ENCODE data around the gene LHX6. TPM values are rescaled to one million over a fixed set of nuclear protein-coding genes. Genes with fewer than 3 reads are reported as not detected.

Gene LHX6
- total and polyA plus RNA-seq, 2 experiments from 2014 or later: 1.0 to 1.2 TPM

DNA sequence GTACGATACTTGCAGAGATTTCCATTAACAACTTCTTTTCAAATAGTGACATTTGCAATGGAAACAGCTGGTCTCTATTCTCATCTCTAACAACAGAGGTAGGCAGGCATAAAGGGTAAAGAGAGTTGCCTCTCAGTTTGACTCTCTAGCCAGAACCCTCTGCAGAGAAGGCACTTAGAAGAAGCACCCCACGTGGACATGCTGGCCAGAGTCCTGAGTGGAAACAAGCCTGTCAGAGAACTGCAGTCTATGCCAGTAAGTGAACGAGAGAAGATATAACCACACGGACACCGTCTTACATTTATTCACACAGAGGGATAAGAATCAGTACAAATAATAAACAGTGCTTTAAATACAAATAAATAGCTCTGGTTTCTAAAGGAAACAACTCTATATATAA, 11.0 kb upstream of the LHX6 start (continued):
- TF ChIP-seq, protein P1, sequence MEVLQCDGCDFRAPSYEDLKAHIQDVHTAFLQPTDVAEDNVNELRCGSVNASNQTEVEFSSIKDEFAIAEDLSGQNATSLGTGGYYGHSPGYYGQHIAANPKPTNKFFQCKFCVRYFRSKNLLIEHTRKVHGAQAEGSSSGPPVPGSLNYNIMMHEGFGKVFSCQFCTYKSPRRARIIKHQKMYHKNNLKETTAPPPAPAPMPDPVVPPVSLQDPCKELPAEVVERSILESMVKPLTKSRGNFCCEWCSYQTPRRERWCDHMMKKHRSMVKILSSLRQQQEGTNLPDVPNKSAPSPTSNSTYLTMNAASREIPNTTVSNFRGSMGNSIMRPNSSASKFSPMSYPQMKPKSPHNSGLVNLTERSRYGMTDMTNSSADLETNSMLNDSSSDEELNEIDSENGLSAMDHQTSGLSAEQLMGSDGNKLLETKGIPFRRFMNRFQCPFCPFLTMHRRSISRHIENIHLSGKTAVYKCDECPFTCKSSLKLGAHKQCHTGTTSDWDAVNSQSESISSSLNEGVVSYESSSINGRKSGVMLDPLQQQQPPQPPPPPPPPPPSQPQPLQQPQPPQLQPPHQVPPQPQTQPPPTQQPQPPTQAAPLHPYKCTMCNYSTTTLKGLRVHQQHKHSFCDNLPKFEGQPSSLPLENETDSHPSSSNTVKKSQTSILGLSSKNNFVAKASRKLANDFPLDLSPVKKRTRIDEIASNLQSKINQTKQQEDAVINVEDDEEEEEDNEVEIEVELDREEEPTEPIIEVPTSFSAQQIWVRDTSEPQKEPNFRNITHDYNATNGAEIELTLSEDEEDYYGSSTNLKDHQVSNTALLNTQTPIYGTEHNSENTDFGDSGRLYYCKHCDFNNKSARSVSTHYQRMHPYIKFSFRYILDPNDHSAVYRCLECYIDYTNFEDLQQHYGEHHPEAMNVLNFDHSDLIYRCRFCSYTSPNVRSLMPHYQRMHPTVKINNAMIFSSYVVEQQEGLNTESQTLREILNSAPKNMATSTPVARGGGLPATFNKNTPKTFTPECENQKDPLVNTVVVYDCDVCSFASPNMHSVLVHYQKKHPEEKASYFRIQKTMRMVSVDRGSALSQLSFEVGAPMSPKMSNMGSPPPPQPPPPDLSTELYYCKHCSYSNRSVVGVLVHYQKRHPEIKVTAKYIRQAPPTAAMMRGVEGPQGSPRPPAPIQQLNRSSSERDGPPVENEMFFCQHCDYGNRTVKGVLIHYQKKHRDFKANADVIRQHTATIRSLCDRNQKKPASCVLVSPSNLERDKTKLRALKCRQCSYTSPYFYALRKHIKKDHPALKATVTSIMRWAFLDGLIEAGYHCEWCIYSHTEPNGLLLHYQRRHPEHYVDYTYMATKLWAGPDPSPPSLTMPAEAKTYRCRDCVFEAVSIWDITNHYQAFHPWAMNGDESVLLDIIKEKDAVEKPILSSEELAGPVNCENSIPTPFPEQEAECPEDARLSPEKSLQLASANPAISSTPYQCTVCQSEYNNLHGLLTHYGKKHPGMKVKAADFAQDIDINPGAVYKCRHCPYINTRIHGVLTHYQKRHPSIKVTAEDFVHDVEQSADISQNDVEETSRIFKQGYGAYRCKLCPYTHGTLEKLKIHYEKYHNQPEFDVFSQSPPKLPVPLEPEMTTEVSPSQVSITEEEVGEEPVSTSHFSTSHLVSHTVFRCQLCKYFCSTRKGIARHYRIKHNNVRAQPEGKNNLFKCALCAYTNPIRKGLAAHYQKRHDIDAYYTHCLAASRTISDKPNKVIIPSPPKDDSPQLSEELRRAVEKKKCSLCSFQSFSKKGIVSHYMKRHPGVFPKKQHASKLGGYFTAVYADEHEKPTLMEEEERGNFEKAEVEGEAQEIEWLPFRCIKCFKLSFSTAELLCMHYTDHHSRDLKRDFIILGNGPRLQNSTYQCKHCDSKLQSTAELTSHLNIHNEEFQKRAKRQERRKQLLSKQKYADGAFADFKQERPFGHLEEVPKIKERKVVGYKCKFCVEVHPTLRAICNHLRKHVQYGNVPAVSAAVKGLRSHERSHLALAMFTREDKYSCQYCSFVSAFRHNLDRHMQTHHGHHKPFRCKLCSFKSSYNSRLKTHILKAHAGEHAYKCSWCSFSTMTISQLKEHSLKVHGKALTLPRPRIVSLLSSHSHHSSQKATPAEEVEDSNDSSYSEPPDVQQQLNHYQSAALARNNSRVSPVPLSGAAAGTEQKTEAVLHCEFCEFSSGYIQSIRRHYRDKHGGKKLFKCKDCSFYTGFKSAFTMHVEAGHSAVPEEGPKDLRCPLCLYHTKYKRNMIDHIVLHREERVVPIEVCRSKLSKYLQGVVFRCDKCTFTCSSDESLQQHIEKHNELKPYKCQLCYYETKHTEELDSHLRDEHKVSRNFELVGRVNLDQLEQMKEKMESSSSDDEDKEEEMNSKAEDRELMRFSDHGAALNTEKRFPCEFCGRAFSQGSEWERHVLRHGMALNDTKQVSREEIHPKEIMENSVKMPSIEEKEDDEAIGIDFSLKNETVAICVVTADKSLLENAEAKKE (CRISPR knock-in tag; IDR thresholded peaks at IDR 0.05): no peak
- TF ChIP-seq EZH2 (IDR thresholded peaks at IDR 0.05; ENCODE audit: low read depth, unreplicated experiment) (no peak), NANOG (IDR thresholded peaks at IDR 0.05; ENCODE audit: borderline replicate concordance) (no peak), STAT1 (IDR thresholded peaks at IDR 0.05; ENCODE audit: unreplicated experiment) (no peak), EZH2phosphoT487 (IDR thresholded peaks at IDR 0.05; ENCODE audit: unreplicated experiment) (no peak), ZNF331 (CRISPR knock-in tag; IDR thresholded peaks at IDR 0.05; ENCODE audit: low read depth) (no peak), ZNF114 (CRISPR knock-in tag; IDR thresholded peaks at IDR 0.05) (no peak), CREB1 (CRISPR knock-in tag; IDR thresholded peaks at IDR 0.05; ENCODE audit: low read depth) (no peak)

DNA sequence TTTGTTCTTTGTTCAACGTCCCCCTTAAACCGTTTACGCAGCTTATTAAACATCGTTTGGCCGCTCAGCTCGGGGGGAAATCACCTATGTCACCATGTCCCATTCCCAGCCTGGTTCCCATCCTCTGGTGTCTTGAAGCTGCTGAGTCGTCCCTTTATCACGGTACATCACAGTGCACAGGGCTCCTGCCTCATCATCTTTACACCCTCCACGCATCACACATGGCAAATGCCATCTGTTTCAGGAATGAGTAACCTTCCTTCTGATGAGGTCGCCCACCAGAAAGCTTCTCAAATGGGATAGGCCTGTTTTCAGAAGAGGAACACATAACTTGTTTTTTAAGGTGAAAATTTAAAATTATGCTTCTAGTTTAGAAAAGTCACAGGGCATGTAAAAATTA, 7.9 kb upstream of the LHX6 start:
- no peaks in the 10 kb centered on the region for H3K79me2 ChIP-seq (replicated peaks; ENCODE audit: insufficient read depth)
- H3K9me2 ChIP-seq (ENCODE audit: insufficient read depth): no peaks in the 10 kb centered on the region
- no peak overlapping the region for H2AFZ ChIP-seq
- H3K36me3 Mint-ChIP-seq (ENCODE audit: low read depth): peaks cover 8% of the 10 kb centered on the region; the same call in 2 of the 3 replicates
- peaks cover 6% of the 10 kb centered on the region for H3K27me3 Mint-ChIP-seq (ENCODE audit: insufficient read depth, low read depth, poor library complexity)
- ATAC-seq (no peak), DNase-seq (ENCODE audit: low spot score) (no peak)
- H3K27ac Mint-ChIP-seq: no peak overlapping the region
- H3F3A ChIP-seq (replicated peaks; ENCODE audit: low read depth): 0 out of 2 replicates have a peak, but pooled peaks cover 3% of the 10 kb centered on the region
- H3K4me1 ChIP-seq (ENCODE audit: insufficient read depth): peaks cover 8% of the 10 kb centered on the region
- H3K36me3 ChIP-seq (ENCODE audit: insufficient read depth): peaks cover 5% of the 10 kb centered on the region; the same call in 1 of the 2 replicates
- H3K4me3 ChIP-seq: no peak overlapping the region
- H3K27me3 ChIP-seq (ENCODE audit: insufficient read depth): peaks cover 28% of the 10 kb centered on the region
- H3K4me3 Mint-ChIP-seq: no peak overlapping the region
- no peak overlapping the region for H3K27ac ChIP-seq (ENCODE audit: low read depth)
- H3K4me1 Mint-ChIP-seq: peaks cover 10% of the 10 kb centered on the region
- H3K9me3 Mint-ChIP-seq: no peaks in the 10 kb centered on the region
- H4K20me1 ChIP-seq (replicated peaks; ENCODE audit: insufficient read depth): no peaks in the 10 kb centered on the region; the same call in none of the 2 replicates
- no peak overlapping the region for H3K4me2 ChIP-seq
- TF ChIP-seq, protein P1 (CRISPR knock-in tag; IDR thresholded peaks at IDR 0.05): no peak

All from GM23338 (cell line).